ENCODE measurements around the gene C1QTNF7.

- TF ChIP-seq, protein P1, sequence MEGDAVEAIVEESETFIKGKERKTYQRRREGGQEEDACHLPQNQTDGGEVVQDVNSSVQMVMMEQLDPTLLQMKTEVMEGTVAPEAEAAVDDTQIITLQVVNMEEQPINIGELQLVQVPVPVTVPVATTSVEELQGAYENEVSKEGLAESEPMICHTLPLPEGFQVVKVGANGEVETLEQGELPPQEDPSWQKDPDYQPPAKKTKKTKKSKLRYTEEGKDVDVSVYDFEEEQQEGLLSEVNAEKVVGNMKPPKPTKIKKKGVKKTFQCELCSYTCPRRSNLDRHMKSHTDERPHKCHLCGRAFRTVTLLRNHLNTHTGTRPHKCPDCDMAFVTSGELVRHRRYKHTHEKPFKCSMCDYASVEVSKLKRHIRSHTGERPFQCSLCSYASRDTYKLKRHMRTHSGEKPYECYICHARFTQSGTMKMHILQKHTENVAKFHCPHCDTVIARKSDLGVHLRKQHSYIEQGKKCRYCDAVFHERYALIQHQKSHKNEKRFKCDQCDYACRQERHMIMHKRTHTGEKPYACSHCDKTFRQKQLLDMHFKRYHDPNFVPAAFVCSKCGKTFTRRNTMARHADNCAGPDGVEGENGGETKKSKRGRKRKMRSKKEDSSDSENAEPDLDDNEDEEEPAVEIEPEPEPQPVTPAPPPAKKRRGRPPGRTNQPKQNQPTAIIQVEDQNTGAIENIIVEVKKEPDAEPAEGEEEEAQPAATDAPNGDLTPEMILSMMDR (IDR thresholded peaks at IDR 0.05), result no peak
- no peak for TF ChIP-seq POLR2A (IDR thresholded peaks at IDR 0.05)
Observed at GRCh38 chr4:15444276-15444675, 16.4 kb downstream of the C1QTNF7 start.
